ENCODE data around the gene SMARCA1.

Gene SMARCA1

DNA sequence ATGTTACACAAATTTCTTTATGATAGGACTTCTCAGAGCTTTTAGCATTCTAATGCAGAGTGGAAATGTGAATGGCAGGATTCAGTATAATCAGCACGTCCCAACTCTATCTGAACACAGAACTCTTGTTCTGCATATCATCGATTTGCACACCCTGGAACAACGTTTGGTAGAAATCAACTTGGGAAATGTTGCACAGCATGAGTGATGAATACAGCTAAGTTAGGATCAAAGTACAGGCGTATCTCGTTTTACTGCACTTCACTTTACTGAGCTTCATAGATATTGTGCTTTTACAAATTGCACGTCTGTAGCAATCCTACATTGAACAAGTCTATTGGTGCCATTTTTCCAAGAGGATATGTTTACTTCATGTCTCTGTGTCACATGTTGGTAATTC lies 70.8 kb downstream of the SMARCA1 start:
- DNase-seq (ENCODE audit: low read depth, low spot score), result no peak

GRCh38 chrX:129450123-129450522 lies 73.2 kb downstream of the SMARCA1 start:
- no peak for DNase-seq (ENCODE audit: low read depth, low spot score)

GRCh38 chrX:129449148-129449547 lies 74.1 kb downstream of the SMARCA1 start:
- no peak for DNase-seq (ENCODE audit: low read depth, low spot score)

DNA sequence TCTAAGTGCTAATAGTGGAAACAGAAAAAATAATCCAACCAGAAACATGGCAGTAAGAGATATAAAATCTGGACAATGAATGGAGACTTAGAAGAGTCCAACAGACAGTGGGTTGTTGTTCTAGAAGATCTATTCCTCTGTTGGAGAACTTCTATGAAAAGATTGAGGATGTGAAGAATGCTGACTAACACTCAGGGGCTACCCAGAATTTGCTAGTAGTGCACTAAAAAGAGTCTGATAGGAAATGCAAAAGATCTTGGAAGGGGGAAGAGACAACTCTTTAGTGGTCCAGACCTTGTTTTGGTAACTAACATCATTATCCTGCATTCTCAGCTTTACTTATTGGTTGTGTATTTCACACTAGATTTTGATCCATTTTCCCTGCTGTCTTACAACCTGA lies 77.9 kb downstream of the SMARCA1 start:
- DNase-seq (ENCODE audit: low read depth, low spot score), result no peak

GRCh38 chrX:129433945-129434344 lies 89.3 kb downstream of the SMARCA1 start:
- DNase-seq (ENCODE audit: low read depth, low spot score), result no peak

DNA sequence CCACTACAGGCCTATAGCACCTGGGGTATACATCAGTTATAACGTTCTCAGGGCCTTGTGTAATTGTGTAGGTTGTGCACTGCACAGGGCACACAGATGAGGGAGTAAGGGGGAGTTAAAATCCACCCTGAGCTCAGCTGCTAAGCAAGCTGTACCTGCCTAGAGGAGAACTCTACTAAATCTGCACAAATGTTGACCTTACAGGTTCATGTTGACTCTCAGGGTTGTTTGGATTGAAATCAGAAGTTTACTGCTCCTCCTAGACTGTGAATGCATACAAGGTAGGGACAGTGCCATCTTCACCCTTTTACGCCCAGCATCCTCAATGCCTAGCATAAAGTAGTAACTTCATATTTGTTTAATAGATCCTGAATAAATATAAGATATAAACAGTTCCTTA lies 89.8 kb downstream of the SMARCA1 start:
- no peak for DNase-seq (ENCODE audit: low read depth, low spot score)

GRCh38 chrX:129427267-129427666 lies 96.0 kb downstream of the SMARCA1 start:
- DNase-seq (ENCODE audit: low read depth, low spot score), result no peak

DNA sequence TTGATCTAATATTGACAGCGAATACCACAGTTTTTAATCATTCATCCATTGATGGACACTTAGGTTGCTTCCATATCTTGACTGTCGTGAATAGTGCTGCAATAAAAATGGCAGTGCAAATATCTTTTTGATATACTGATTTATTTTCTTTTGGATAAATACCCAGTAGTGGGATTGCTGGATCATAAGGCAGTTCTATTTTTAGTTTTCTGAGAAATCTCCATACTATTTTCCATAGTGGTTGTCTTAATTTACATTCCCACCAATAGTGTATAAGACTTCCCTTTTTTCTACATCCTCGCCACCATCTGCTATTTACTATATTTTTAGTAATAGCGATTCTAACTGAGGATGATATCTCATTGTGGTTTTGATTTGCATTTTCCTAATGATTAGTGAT lies 100.1 kb downstream of the SMARCA1 start:
- no peak for DNase-seq (ENCODE audit: low read depth, low spot score)

DNA sequence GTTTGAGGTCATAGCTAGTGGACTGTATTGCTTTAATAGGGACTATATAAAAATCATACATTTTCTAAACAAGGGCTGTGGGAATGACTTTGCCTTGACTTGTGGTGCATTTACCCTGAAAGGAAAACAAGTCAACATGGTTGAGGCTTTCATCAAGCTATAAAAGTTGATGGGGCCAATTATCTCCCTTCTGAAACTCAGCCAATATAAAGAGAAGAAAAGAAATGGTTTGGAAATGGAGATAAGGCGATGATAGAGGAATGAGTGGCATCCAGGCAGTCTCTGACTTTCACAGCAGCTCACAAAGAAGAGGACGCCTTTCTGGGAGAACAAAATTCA lies 118.7 kb downstream of the SMARCA1 start:
- DNase-seq (ENCODE audit: low read depth, low spot score), result no peak

DNA sequence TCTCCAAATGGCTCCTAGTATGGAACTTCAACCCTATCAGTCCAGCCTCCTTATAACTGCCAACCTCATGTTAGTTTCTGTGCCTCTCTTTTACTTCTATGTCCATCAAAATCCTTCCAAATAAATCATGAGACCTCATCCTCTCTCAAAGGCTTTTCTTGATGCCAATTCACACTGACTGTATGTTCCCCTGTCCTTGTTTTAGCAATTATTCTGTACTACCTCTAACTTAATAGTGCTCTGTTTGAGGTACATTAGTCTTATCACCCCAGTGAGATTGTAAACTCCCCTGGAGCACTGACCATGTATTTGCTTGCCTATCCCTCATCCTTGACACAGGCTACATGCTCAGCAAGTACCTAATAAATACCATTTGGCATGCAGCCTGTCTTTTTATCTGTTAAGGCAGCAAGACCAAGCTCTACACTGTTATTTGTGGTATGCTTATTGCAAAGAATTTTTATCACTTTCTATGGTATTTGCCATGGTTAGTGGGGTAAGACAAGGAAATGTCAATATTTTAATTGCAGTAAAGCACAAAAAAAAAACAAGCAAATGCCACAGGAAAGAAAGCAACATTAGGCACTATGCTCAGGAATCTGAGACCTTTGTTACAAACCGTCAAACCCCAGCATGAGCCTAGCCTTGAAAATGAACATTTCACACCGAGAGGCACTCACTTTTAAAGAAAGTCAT lies 119.2 kb downstream of the SMARCA1 start:
- DNase-seq (ENCODE audit: low read depth, low spot score), result no peak

Data from activated CD4-positive, CD25-positive, alpha-beta regulatory T cell treated with anti-CD3 and anti-CD28 coated beads, Interleukin-2, amount 50 U/mL, for 16 hours (primary cell).